Measurements from ENCODE around the gene RNF17. TPM values are rescaled to one million over a fixed set of nuclear protein-coding genes. Genes with fewer than 3 reads are reported as not detected.
A peak's percentile ranks its signal among the peaks of the same experiment; 100 is the strongest.

The RNF17 gene
- total and polyA plus RNA-seq, 2 of the 8 experiments (the other 6 are each of a cell fraction or from before 2014, with no cell fraction given): not detected

DNA sequence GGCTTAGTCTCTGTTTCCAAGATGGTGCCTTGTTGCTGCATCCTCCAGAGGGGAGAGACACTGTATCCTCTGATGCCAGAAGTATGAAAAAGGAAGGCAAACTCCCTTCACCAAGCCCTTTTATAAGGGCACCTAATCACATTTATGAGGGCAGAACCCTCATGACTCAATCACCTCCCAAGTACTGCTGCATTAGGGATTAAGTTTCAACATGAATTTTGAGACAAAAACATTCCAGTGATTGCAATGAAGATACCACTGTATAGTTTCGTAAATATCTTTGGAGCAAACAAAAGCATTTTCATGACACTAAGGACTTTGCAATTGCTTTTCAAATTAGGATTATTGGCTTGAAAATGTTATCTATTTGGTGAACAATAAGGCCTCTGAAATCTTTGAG is 63.8 kb downstream of the RNF17 start:
- H3K9ac ChIP-seq (replicated peaks in 1 of 4; ENCODE audit: extremely low read depth in 1 of 4, low read depth in 3 of 4, low read length in 3 of 4): no peak overlapping the region
- H2BK120ac ChIP-seq (replicated peaks; ENCODE audit: low read depth, low read length): no peak overlapping the region
- H3K4ac ChIP-seq (replicated peaks; ENCODE audit: insufficient read length, low read depth, low read length): no peak overlapping the region
- H2BK5ac ChIP-seq (ENCODE audit: low read depth, low read length): no peak overlapping the region
- H4K8ac ChIP-seq (ENCODE audit: extremely low read depth, insufficient read depth, low read length): no peak overlapping the region
- H4K5ac ChIP-seq (ENCODE audit: insufficient read length, low read depth, low read length): no peak overlapping the region
- peak overlapping the region; percentile 91; the same call in 1 of the 2 replicates for H2AFZ ChIP-seq (ENCODE audit: low read length)
- no peaks in the 10 kb centered on the region for H3K36me3 ChIP-seq (ENCODE audit: control insufficient read depth in 2 of 4, insufficient read depth in 4 of 4, low read length in 3 of 4)
- H3K9me3 ChIP-seq (ENCODE audit: insufficient read depth in 2 of 2, low read depth in 1 of 2, low read length in 1 of 2): no peaks in the 10 kb centered on the region
- H3K79me1 ChIP-seq (ENCODE audit: low read depth, low read length): no peaks in the 10 kb centered on the region
- no peak overlapping the region for H3K18ac ChIP-seq (ENCODE audit: extremely low read depth, low read length)
- FAIRE-seq (no peak), DNase-seq (ENCODE audit: low read depth in 1 of 2, low spot score in 2 of 2) (no peak)
- H4K20me1 ChIP-seq (replicated peaks in 1 of 2; ENCODE audit: control insufficient read depth in 1 of 2, insufficient read depth in 2 of 2, low read length in 2 of 2): no peaks in the 10 kb centered on the region
- H2BK12ac ChIP-seq (ENCODE audit: low read depth, low read length): no peak overlapping the region
- H3K79me2 ChIP-seq (ENCODE audit: control insufficient read depth in 1 of 2, insufficient read depth in 2 of 2, low read length in 2 of 2): no peaks in the 10 kb centered on the region
- H2BK20ac ChIP-seq (ENCODE audit: low read length): no peak overlapping the region
- H2AK5ac ChIP-seq (ENCODE audit: low read depth, low read length): no peak overlapping the region
- no peak for TF ChIP-seq CHD2 (IDR thresholded peaks at IDR 0.05; ENCODE audit: low read length)
- TF ChIP-seq POU5F1 (IDR thresholded peaks at IDR 0.05; ENCODE audit: low read depth, low read length): no peak
- TF ChIP-seq YY1 (IDR thresholded peaks at IDR 0.05; ENCODE audit: low read depth, low read length): no peak
- TF ChIP-seq, protein P1, sequence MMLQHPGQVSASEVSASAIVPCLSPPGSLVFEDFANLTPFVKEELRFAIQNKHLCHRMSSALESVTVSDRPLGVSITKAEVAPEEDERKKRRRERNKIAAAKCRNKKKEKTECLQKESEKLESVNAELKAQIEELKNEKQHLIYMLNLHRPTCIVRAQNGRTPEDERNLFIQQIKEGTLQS (IDR thresholded peaks at IDR 0.05; ENCODE audit: insufficient read depth, low read depth, low read length): no peak
- no peak for TF ChIP-seq CEBPB (IDR thresholded peaks at IDR 0.05; ENCODE audit: low read depth, low read length)
- H4K91ac ChIP-seq (replicated peaks; ENCODE audit: insufficient read length, low read length): no peak overlapping the region
- no peak overlapping the region for H3K27ac ChIP-seq (ENCODE audit: low read depth, low read length)
- H3K4me1 ChIP-seq (replicated peaks in 1 of 4; ENCODE audit: control insufficient read depth in 3 of 4, insufficient read depth in 4 of 4, low read length in 3 of 4): no peaks in the 10 kb centered on the region
- no peak overlapping the region for H3K4me3 ChIP-seq (ENCODE audit: extremely low read depth in 1 of 4, insufficient read depth in 2 of 4, low read depth in 3 of 4, low read length in 4 of 4)
- no peak overlapping the region for H3K23ac ChIP-seq (ENCODE audit: insufficient read length)
- H3K14ac ChIP-seq (ENCODE audit: insufficient read length): no peak overlapping the region
- H3K56ac ChIP-seq (replicated peaks; ENCODE audit: insufficient read length, low read depth, low read length): no peak overlapping the region
- no peaks in the 10 kb centered on the region for H3K27me3 ChIP-seq (replicated peaks in 1 of 4; ENCODE audit: control insufficient read depth in 3 of 4, extremely low read depth in 1 of 4, insufficient read depth in 3 of 4, low read length in 3 of 4)
- ChIA-PET CTCF (ENCODE audit: partially characterized antibody) (no interaction called here), POLR2A (ENCODE audit: partially characterized antibody) (no interaction called here)
- H2BK15ac ChIP-seq (ENCODE audit: low read length): no peak overlapping the region
- 86% methylated on average over 1 of the region's 1 CpG; no CpG with 5 or more reads in 1 of the 2 experiments for WGBS, 2 experiments (ENCODE audit: extremely low coverage in 1 of 2, insufficient coverage in 1 of 2, insufficient read length in 1 of 2, insufficient replicate concordance in 2 of 2, low coverage in 1 of 2, low lambda C conversion rate in 2 of 2, missing lambda C conversion rate in 1 of 2)
- H3K4me2 ChIP-seq (ENCODE audit: insufficient read depth in 1 of 2, low read depth in 2 of 2, low read length in 2 of 2): no peak overlapping the region
- no peaks in the 10 kb centered on the region for H3K23me2 ChIP-seq (ENCODE audit: low read depth, low read length)
